Glomerular visceral epithelial cell (primary cell): ENCODE measurements around the gene VAMP2.

ENCODE experiments used
- DNase-seq: peaks from one replicate; pipeline ENCODE4 v3.0.0-alpha.2; 2016; ENCODE audit errors: extremely low spot score

The VAMP2 gene

GRCh38 chr17:8155231-8155995 is 7.3 kb downstream of the VAMP2 start:
- no peak for DNase-seq

DNA sequence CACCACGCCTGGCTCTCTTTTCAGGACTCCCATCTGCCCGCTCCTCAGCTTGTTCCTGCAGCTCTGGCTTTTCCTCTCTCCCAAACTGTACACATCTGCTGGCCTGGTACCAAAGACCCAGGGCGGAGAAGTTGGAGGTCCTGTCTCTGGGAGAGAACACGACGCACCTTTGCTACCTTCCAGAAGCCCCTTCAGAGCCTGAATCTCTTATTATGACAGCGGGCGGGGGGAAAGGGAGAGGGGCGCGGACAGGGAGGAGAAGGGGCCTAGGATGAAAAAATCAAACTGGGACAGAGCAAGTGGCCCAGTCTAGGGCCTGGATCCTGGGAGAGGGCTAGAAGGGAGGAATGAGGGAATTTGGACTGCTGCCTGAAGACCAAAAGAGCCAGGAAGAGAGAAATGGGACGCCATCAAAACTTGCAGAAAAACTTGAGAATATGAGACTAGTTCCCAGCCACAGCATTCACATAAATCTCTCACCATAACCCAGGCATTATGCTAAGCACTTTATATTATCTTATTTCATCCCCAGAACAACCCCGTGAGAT is 8.1 kb downstream of the VAMP2 start:
- no peak for DNase-seq

GRCh38 chr17:8153957-8154607 is 8.7 kb downstream of the VAMP2 start:
- DNase-seq = peak; percentile 99

GRCh38 chr17:8153525-8153956 is 9.2 kb downstream of the VAMP2 start:
- peak; percentile 99 for DNase-seq

DNA sequence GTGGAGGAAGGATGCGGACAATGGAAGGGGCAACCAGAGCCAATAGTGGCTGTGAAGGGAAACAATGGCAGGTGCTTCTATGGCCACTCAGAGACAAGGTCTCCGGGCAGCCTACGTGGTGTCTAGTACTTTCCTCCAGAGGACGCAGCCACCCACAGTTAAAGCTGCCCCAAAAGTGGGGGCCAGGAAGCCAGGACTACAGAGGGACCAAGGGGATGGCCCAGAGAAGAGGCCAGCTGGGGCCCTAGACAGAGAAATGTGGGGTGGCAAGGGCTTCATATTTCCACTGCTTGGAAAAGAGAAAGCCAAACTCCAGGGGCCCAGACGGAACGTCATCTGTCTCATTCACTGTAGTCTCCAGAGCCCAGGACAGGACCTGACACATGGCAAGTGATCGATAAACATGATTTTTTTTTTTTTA is 9.7 kb downstream of the VAMP2 start:
- DNase-seq = no peak

DNA sequence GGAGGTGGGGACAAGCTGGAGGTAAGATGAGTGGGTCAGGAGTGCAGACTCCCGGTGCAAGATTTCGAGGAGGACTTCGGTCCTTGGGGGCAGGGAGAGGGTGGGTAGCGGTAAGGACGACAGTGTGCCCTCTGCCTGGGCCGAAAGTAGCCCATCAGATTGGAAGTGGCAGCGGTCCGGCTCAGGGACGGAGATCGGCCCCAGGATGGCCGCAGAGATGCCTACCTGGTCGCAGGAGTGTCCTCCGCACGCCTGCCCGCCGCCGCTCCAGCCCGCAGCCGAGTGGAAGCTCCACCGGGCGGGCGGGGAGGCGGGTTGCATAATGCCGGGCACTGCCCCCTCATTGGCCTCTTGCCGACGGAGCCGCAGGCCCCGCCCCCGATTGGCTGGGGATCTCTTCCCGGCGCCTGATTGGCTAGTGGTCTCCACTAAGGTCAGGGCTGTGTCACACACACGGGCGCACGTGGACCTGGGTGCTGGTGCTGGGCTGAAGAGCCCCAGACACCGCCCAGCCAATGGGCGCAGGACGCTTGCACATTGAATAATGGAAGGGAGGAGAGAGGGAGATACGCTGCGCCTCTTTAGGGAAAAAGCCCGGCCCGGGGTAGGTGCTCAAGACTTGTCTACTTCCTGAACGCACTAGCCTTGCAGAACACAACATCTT is 10.5 kb downstream of the VAMP2 start, which contains the start of gene PER1:
PER1 (minus strand) TSS at position 293 of the 664 bp plus-strand sequence. CDS start 1,698 bp downstream, outside the sequence.
- peak; percentile 95 for DNase-seq

DNA sequence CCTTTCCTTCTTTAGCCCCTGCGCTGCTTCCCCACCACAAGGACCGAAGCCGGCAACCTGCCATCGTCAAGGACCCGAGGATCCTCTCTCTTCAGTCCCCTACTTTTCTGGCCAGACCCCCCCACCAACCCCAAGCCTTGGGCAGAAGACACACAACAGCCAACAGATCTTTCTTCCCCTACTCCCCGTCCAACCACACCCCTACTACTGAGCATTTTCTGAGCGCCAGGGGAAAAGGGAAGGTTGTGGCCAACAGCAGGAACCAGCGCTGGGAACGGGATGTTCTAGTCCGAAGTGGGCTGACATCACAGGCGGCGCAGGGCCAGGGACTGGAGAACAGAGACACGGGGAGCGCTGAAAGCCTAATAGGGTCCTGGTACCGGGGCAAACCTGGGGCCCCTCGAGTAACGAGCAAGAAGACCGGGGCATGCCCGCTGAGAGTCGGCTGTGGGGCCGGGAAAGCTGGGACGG is 11.1 kb downstream of the VAMP2 start:
- DNase-seq = peak; percentile 50

DNA sequence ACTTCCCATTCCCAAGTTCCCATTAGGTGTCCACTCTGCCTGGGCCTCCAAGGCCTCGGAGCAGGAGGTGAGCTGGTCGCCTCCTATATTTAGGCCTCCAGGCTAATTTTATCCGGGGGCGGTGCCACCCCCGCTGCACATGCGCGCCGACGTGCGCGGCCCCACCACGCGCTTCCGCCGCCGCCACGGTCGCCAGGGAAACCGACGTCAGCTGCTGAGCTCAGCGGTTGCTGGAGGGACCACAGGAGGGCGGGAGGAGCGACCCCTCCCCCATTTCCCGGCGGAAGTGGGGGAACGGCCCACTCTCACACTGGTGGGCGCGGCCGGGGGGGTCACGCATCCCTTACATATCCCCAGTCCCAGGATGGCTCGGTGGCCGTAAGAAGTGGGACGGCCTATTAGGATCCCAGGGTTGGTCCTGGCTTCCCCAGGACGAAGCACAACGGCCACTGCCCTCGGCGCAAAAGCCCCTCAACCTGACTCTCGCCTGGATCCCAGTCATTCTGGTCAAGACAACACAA is 11.6 kb downstream of the VAMP2 start:
- peak; percentile 76 for DNase-seq

GRCh38 chr17:8150194-8151119 is 12.3 kb downstream of the VAMP2 start:
- DNase-seq = no peak

- no peak for DNase-seq
Observed at GRCh38 chr17:8149419-8150193, 13.1 kb downstream of the VAMP2 start.

- DNase-seq = no peak
Observed at GRCh38 chr17:8148560-8148959, 14.2 kb downstream of the VAMP2 start.

DNA sequence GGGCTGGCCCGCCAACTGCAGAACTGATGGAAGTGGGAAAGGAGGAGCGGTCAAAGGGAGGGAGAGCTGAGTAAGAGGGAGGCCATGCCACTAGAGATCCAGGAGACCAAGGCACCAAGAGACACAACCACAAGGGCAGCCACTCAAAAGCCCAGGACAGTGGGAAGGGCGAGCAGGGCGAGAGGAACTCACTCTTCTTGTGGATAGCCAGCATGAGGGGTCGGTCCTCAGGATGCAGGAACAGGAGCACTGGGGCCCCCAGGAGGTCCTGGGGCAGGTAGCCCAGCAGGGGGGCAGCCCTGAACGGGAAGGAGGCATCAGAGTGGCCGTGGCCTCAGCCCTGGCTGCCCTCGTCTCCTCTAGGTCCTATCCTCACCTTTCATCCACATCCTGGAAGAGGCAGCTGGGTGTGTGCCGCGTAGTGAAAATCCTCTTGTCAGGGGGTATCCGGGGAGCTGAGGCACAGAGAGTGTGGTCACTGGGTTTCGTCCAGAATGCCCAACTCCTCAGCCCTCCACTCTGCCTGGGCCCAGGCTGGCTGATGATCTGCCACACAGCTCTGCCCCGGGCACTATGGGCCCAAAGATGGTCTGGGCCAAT is 14.8 kb downstream of the VAMP2 start:
- DNase-seq = no peak

- no peak for DNase-seq
Observed at GRCh38 chr17:8147141-8147804, 15.5 kb downstream of the VAMP2 start.

DNA sequence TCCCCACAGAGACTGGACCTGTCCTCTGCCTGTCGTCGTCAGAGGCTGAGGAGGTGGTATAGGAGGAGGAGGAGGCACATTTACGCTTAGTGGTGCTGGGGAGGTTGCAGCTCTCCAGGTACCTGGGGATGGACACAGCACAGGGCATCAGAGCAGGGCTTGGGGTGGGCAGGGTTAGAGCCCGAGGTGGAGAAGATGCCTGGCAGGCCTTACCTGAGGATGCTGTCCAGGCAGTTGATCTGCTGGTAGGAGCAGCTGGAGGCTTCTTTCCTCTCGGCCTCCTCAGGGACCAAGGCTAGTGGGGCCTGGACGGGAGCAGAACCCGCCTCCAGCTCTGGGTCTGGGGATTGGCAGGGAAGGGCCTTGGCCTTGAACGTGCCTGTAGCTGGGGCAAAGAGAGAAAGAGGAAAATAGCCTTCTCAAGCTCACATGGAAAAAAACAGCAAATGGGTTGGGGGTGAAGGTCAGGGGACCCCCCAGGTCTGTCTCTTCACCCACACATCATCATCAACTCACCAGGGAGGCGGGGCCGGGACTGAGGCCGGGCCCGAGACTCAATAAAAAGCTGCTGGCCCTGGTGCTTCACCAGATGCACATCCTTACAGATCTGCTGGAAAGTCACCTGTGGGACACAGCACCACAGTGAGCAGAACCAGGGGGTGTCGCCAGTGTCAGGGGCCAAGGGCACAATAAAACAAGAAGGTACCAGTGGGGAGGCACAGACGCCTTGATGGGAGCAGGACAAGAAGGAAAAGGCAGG is 16.2 kb downstream of the VAMP2 start:
- no peak for DNase-seq

GRCh38 chr17:8145811-8146210 is 16.9 kb downstream of the VAMP2 start:
- DNase-seq = no peak

GRCh38 chr17:8144401-8145231 is 18.1 kb downstream of the VAMP2 start:
- DNase-seq = no peak

GRCh38 chr17:8143581-8144400 is 19.0 kb downstream of the VAMP2 start:
- no peak for DNase-seq
